Measurements from ENCODE around the gene LIF.

GRCh38 chr22:30228509-30229359 lies 17.8 kb downstream of the LIF start:
- no peak for TF ChIP-seq POLR2A (IDR thresholded peaks at IDR 0.05)
- no peak for TF ChIP-seq CTCF (IDR thresholded peaks at IDR 0.05)
- no peak for TF ChIP-seq EP300 (IDR thresholded peaks at IDR 0.05)

Measured in stomach (tissue), 4 donors.